LoVo (cell line): ENCODE results near the gene LRP1.
"Not testable (repeated sequence)": the region's sequence is repeated elsewhere in the genome, so short reads cannot be mapped to it uniquely, and the experiment has no call there.

Experiments used
- DNase-seq: peaks from one replicate; pipeline ENCODE4 v3.0.0-alpha.2; 2016; ENCODE audit warnings: low spot score

The LRP1 gene

GRCh38 chr12:57111031-57111734 is 17.1 kb upstream of the LRP1 start, which contains the start of gene STAT6:
STAT6 (minus strand) TSS chr12:57111362; CDS start chr12:57108278, 3,084 bp downstream.
- DNase-seq = peak; percentile 85

- DNase-seq = no peak
Measured at GRCh38 chr12:57112492-57113294, 15.6 kb upstream of the LRP1 start.

- no peak for DNase-seq
Measured at GRCh38 chr12:57116580-57117281, 11.6 kb upstream of the LRP1 start.

- DNase-seq = no peak
Measured at GRCh38 chr12:57118711-57119271, 9.5 kb upstream of the LRP1 start.

GRCh38 chr12:57119294-57120085 is 8.8 kb upstream of the LRP1 start:
- DNase-seq = no peak

- not testable (repeated sequence) for DNase-seq
Measured at GRCh38 chr12:57120718-57121117, 7.6 kb upstream of the LRP1 start.

- no peak for DNase-seq
Measured at GRCh38 chr12:57123813-57124212, 4.5 kb upstream of the LRP1 start.

- DNase-seq = peak; percentile 87
Measured at GRCh38 chr12:57124261-57124877, 3.9 kb upstream of the LRP1 start.

GRCh38 chr12:57126061-57126460 is 2.2 kb upstream of the LRP1 start:
- DNase-seq = no peak

GRCh38 chr12:57126561-57126960 is 1.7 kb upstream of the LRP1 start:
- no peak for DNase-seq

GRCh38 chr12:57127101-57127725 is 1.1 kb upstream of the LRP1 start:
- DNase-seq = peak; percentile 92

- no peak for DNase-seq
Measured at GRCh38 chr12:57128519-57129247, 400 bp downstream of the LRP1 start.

GRCh38 chr12:57129321-57129842 is 1.1 kb downstream of the LRP1 start:
- no peak for DNase-seq

GRCh38 chr12:57129889-57130288 is 1.6 kb downstream of the LRP1 start:
- DNase-seq = no peak

GRCh38 chr12:57130941-57131340 is 2.7 kb downstream of the LRP1 start:
- no peak for DNase-seq

GRCh38 chr12:57131896-57132744 is 3.8 kb downstream of the LRP1 start:
- no peak for DNase-seq

GRCh38 chr12:57133013-57133569 is 4.8 kb downstream of the LRP1 start:
- DNase-seq = no peak

- DNase-seq = no peak
Measured at GRCh38 chr12:57133916-57134315, 5.6 kb downstream of the LRP1 start.
